ENCODE measurements around the gene CHIT1. TPM values are rescaled to one million over a fixed set of nuclear protein-coding genes. Genes with fewer than 3 reads are reported as not detected.

Gene CHIT1
- total and polyA plus RNA-seq, 2 of the 8 experiments (the other 6 are each of a cell fraction or from before 2014, with no cell fraction given) = not detected

GRCh38 chr1:203171341-203172183 is 57.9 kb downstream of the CHIT1 start:
- H3K79me1 ChIP-seq (ENCODE audit: low read depth, low read length) = no peaks in the 10 kb centered on the region

More at GRCh38 chr1:203171341-203172183, 57.9 kb downstream of the CHIT1 start:
- Histone ChIP-seq H3K9ac (replicated peaks in 1 of 4; ENCODE audit: extremely low read depth in 1 of 4, low read depth in 3 of 4, low read length in 3 of 4) (no peak overlapping the region), H2AFZ (ENCODE audit: low read length) (no peak overlapping the region), H3K23me2 (ENCODE audit: low read depth, low read length) (no peaks in the 10 kb centered on the region), H4K91ac (replicated peaks; ENCODE audit: insufficient read length, low read length) (no peak overlapping the region), H3K23ac (ENCODE audit: insufficient read length) (no peak overlapping the region), H3K27ac (ENCODE audit: low read depth, low read length) (no peak overlapping the region), H4K20me1 (replicated peaks in 1 of 2; ENCODE audit: control insufficient read depth in 1 of 2, insufficient read depth in 2 of 2, low read length in 2 of 2) (no peaks in the 10 kb centered on the region), H3K27me3 (replicated peaks in 1 of 4; ENCODE audit: control insufficient read depth in 3 of 4, extremely low read depth in 1 of 4, insufficient read depth in 3 of 4, low read length in 3 of 4) (no peaks in the 10 kb centered on the region), H2BK15ac (ENCODE audit: low read length) (no peak overlapping the region), H2BK120ac (replicated peaks; ENCODE audit: low read depth, low read length) (no peak overlapping the region), H3K4me3 (ENCODE audit: extremely low read depth in 1 of 4, insufficient read depth in 2 of 4, low read depth in 3 of 4, low read length in 4 of 4) (no peak overlapping the region), H4K8ac (ENCODE audit: extremely low read depth, insufficient read depth, low read length) (peak overlapping the region; percentile 20; the same call in 1 of the 2 replicates), H2BK5ac (ENCODE audit: low read depth, low read length) (no peak overlapping the region), H3K4me1 (replicated peaks in 1 of 4; ENCODE audit: control insufficient read depth in 3 of 4, insufficient read depth in 4 of 4, low read length in 3 of 4) (peaks cover 0 to 7% (median 0%) of the 10 kb centered on the region in 4 experiments; a peak in 3 of 7 replicates), H2BK12ac (ENCODE audit: low read depth, low read length) (no peak overlapping the region), H3K36me3 (ENCODE audit: control insufficient read depth in 2 of 4, insufficient read depth in 4 of 4, low read length in 3 of 4) (no peaks in the 10 kb centered on the region), H4K5ac (ENCODE audit: insufficient read length, low read depth, low read length) (no peak overlapping the region), H3K4ac (replicated peaks; ENCODE audit: insufficient read length, low read depth, low read length) (no peak overlapping the region), H3K4me2 (ENCODE audit: insufficient read depth in 1 of 2, low read depth in 2 of 2, low read length in 2 of 2) (no peak overlapping the region), H3K18ac (ENCODE audit: extremely low read depth, low read length) (no peak overlapping the region), H2BK20ac (ENCODE audit: low read length) (no peak overlapping the region), H3K79me2 (ENCODE audit: control insufficient read depth in 1 of 2, insufficient read depth in 2 of 2, low read length in 2 of 2) (no peaks in the 10 kb centered on the region), H2AK5ac (ENCODE audit: low read depth, low read length) (no peak overlapping the region), H3K56ac (replicated peaks; ENCODE audit: insufficient read length, low read depth, low read length) (no peak overlapping the region), H3K14ac (ENCODE audit: insufficient read length) (no peak overlapping the region), H3K9me3 (ENCODE audit: insufficient read depth in 2 of 2, low read depth in 1 of 2, low read length in 1 of 2) (no peaks in the 10 kb centered on the region)
- WGBS, 2 experiments (ENCODE audit: extremely low coverage in 1 of 2, insufficient coverage in 1 of 2, insufficient read length in 1 of 2, insufficient replicate concordance in 2 of 2, low coverage in 1 of 2, low lambda C conversion rate in 2 of 2, missing lambda C conversion rate in 1 of 2) = 88% methylated on average over 15 of the region's 22 CpGs; no CpG with 5 or more reads in 1 of the 2 experiments
- ChIA-PET POLR2A (ENCODE audit: partially characterized antibody) (interaction anchor here (0.9 kb wide), 1 partner anchor 38 kb away, joined by 4 read pairs; no protein-coding TSS in a partner anchor), CTCF (ENCODE audit: partially characterized antibody) (interaction anchor here (0.7 to 16.8 kb wide), 38 partner anchors 8 to 806 kb away, joined by 3 to 511 read pairs (median 8); partner anchors contain the start of genes ADORA1, CHI3L1 and MYOG)
- FAIRE-seq = no peak
- DNase-seq (ENCODE audit: low read depth in 1 of 2, low spot score in 2 of 2) = no peak
- TF ChIP-seq SIN3A (conservative IDR thresholded peaks at IDR 0.05 in 1 of 2, IDR thresholded peaks at IDR 0.05 in 1 of 2; ENCODE audit: low read depth in 1 of 2, low read length in 2 of 2) (no peak), CEBPB (IDR thresholded peaks at IDR 0.05; ENCODE audit: low read depth, low read length) (no peak), KDM4A (IDR thresholded peaks at IDR 0.05; ENCODE audit: low read depth, low read length, severe bottlenecking) (no peak), SIRT6 (IDR thresholded peaks at IDR 0.05; ENCODE audit: low read length) (no peak), PHF8 (conservative IDR thresholded peaks at IDR 0.05; ENCODE audit: low read depth, low read length) (no peak), BRCA1 (IDR thresholded peaks at IDR 0.05; ENCODE audit: low read depth, low read length) (no peak), RAD21 (IDR thresholded peaks at IDR 0.05 in 1 of 2, conservative IDR thresholded peaks at IDR 0.05 in 1 of 2; ENCODE audit: low read depth in 2 of 2, low read length in 2 of 2) (no peak), EGR1 (IDR thresholded peaks at IDR 0.05; ENCODE audit: borderline replicate concordance, low read depth, low read length) (no peak)

Measured in H1 (cell line).